NCI-H146 (cell line): ENCODE results near the gene GPBP1.
A peak's percentile ranks its signal among the peaks of the same experiment; 100 is the strongest.
"Not testable (repeated sequence)": the region's sequence is repeated elsewhere in the genome, so short reads cannot be mapped to it uniquely, and the experiment has no call there.

Experiments
- DNase-seq: peaks from one replicate; lab custom pipeline; 2025; lab: John Stamatoyannopoulos, UW

GPBP1 gene, protein sequence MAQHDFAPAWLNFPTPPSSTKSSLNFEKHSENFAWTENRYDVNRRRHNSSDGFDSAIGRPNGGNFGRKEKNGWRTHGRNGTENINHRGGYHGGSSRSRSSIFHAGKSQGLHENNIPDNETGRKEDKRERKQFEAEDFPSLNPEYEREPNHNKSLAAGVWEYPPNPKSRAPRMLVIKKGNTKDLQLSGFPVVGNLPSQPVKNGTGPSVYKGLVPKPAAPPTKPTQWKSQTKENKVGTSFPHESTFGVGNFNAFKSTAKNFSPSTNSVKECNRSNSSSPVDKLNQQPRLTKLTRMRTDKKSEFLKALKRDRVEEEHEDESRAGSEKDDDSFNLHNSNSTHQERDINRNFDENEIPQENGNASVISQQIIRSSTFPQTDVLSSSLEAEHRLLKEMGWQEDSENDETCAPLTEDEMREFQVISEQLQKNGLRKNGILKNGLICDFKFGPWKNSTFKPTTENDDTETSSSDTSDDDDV

DNA sequence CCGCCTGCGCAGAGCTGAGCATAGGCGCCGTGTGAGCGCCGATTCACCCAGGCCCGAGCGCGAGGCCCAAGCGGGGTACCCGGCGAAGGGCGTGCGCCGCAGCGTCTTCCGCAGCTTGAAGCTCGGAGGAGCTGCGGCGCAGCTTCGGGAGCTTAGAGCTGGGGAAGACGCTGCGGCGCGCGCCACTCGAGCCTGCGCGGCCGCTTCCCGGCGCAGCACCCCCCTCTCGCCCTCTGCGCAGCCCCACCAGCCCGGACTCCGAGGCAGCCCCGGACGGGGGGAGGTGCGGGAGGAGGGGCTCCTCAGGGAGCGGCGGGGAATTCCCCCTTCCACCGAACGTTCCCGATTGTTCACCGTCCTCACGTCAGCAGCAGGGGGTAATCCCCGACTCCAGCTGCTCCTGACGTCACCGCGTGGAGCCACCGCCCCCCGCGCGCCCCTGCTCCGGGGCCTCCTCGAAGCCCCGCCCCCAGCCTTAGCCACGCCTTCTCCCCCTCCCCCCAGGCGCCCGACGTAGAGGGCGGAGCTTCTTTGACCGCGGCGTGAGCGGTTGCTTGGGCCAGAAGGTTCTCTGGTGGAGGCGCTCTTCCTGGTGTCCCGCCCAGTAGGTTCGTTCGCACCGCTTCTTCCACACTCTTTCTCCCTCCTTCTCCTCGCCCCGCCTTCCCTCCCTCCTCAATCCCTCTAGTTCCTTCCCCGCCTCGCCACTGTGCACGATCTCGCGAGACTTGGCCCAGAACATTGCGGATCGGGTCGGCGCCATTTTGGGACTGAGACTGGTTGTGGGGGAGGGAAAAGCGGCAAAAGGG, at the start of gene GPBP1:
TSS of gene GPBP1 (plus strand) at position 741 of the 809 bp plus-strand sequence. CDS start 40,072 bp downstream, outside the sequence.
- peak; percentile 99 for DNase-seq

DNA sequence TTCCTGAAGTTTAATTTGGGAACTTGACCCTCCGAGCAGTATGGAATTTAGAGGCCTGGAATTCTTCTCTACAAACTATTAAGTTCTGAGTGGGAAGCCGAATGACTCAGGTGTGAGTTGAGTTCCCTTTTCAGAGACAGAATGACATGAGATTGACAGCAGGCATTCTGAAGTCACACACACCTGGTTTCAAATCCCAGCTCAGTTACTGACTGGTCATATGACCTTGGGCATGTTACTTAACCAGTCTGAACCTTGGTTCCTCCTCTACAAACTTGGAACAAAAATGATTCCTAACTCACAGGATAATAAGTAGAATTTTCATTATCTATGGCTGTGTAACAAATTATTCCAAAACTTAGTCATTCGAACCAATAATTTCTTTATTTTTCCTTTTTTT, 45.5 kb upstream of the GPBP1 start:
- DNase-seq, result no peak

DNA sequence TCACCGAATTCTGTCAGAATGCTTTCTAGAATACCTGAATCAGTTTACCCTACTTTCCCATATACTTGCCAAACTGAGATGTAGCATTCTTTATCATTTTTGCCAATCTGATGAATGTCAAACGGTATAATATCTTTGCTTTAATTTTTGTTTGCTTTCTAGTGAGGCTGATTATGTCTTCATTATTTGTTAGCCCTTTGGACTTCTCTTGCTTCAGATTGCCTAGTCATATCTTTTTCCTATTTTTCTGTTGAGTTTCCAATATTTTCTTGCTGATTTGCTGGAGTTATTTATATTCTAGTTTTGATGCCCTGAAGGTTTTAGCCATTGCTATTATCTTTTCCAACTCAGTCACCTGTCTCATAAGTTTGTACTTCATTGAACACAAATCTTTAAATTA, 40.3 kb upstream of the GPBP1 start:
- DNase-seq, result no peak

DNA sequence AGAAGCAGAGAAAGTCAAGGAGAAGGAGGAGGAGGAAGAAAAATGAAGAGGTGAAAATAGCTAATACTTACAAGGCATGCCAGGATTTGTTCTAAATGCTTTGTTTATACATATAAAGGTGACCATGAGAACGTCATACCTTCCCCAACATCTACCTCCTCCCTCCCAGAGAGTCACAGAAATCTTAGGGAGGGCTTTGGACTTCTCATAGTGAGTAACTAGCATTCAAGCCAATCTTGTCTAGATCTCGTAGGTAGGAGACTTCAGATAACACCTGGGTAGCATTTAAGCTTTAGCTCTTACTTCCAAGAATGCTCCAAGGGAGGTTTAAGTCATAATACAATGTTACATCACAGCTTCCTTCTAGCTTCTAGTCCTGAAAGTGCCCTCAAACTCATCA, 36.5 kb upstream of the GPBP1 start:
- no peak for DNase-seq

DNA sequence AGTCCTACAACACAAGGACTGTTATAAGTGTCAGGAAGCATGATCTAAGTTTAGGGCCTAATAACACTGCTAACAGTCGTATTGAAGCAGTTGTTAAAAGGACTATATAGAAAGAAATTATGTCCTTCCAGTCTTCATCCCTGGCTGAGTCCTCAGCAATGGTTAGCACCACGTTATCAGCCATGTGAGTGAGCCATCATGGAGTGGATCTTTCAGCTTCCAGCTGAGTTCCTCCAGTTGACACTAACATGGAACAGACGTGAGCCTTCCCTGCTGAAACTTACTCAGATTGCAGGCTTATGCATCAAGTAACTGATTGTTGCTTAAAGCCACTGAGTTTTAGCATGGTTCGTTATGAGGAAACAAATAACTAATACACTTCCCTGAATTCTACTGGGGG, 21.5 kb upstream of the GPBP1 start:
- no peak for DNase-seq

DNA sequence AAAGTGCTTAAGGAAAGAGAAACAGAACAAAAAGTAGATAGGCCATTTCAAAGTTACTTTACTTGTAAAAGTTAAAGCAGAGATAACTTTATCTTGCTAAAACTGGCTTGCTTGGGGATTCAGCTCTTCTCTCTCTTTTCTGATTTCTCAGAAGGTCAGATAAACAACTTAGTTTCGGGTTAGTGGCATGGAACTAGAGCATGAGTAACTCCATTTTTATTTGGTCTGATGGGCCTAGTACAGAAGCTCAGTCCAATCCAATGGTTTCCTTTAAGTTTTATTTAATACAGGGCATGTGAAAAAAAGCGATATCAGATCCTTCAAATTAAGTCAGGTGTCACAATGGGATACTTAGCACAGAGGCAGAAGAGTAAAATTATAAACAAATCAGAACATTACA, 18.8 kb upstream of the GPBP1 start:
- no peak for DNase-seq

DNA sequence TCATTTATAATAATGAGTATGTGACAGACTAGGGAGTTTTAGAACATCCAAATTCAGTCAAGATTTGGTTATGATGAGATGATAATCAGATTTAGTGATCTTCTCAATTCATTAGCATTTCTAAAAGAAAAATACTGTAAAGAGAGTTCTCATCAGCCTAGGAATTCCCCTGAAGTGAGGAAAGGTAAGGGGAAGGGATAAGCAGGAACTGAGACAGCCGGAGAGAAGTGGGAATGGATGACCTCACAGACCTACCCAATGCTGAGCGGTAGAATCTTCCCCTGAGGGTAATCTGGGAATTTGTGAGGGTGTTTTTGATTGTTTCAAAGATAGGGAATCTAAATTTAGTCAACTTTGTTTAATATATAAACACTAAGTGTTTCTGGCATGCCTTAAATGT, 16.7 kb upstream of the GPBP1 start:
- no peak for DNase-seq

DNA sequence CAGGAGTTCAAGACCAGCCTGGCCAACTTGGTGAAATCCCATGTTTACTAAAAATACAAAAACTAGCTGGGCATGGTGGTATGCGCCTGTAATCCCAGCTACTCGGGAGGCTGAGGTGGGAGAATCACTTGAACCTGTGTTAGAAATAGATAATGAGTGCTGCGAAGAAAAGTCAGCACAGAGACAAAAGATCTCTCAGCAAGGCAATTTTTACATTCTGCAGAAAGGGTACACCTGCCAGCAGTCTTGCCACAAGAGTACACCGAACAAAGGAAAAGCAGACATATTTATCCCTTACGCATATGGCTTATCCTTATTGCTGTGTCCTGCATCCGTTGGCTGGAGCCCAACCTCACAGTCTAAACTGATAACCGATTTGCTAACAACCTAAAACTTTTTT, 16.2 kb upstream of the GPBP1 start:
- DNase-seq, result no peak

DNA sequence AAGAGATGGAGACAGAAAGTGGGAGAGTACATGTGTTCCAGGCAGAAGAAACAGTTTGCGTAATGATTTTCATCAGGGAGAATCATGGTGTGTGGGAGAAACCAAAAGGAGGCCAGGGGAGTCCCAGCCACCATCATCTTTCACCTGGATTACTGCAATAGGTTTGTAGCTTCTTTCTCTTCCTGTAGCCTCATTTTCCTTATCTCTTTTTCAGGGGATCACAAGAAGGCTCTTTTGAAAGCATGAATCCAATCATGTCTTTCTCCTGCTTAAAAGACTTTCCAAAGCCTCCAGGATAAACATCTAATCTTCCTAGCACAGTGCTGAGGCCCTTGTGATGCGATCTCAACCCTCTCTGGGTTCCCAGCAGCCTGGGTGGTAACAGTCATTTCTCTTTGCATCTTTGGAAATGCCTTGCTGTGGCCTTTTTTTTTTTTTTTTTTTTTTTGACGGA, 10.3 kb upstream of the GPBP1 start:
- no peak for DNase-seq

DNA sequence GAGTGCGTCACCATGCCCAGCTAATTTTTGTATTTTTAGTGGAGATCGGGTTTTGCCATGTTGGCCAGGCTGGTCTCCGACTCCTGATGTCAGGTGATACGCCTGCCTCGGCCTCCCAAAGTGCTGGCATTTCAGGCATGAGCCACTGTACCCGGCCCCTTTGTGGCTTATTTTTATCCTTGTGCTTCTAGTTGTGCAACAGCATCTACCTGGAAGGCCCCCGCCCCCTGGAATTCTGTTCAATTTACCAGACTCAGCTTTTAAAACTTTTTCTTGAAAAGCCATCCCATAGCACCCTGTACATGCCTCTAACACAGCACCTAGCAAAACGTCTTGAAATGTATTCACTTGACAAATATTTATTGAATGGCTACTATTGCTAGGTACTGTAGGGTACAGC, 9.7 kb upstream of the GPBP1 start:
- DNase-seq, result no peak

DNA sequence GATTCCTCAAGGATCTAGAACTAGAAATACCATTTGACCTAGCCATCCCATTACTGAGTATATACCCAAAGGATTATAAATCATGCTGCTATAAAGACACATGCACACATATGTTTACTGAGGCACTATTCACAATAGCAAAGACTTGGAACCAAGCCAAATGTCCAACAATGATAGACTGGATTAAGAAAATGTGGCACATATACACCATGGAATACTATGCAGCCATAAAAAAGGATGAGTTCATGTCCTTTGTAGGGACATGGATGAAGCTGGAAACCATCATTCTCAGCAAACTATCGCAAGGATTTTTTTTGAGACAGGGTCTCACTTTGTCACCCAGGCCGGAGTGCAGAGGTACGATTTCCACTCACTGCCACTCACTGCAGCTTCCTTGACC, 8.7 kb upstream of the GPBP1 start:
- not testable (repeated sequence) for DNase-seq

DNA sequence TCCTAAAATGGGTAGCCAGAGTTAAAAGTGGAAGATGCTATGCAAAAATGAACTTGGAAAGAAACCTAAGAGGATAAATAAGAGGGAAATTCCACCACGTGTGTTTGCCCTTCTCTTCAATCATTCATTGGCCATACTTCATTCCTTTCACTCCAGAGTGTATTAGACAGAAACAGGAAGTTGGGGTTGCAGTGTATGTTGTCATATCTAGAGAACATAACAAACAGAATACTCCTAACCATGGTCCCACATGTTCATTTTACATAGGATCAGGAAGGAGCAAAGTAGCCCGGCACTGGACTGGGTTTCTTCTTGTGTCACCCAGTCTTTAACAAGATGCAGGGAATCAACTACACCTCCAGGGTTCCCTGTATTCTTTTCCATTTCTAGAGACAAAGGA, 7.6 kb upstream of the GPBP1 start:
- DNase-seq, result no peak

DNA sequence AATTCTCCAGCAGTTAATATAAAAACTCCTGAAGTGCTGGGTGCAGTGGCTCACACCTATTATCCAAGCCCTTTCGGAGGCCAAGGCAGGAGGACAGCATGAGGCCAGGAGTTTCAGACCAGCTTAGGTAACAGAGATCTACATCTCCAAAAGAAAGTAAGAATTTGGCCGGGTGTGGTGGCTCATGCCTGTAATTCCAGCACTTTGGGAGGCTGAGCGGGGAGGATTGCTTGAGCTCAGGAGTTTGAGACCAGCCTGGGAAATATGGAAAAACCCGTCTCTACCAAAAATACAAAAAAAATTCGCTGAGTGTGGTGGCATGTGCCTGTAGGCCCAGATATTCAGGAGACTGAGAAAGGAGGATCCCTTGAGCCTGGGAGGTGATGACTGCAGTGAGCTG, 6.7 kb upstream of the GPBP1 start:
- DNase-seq, result no peak

DNA sequence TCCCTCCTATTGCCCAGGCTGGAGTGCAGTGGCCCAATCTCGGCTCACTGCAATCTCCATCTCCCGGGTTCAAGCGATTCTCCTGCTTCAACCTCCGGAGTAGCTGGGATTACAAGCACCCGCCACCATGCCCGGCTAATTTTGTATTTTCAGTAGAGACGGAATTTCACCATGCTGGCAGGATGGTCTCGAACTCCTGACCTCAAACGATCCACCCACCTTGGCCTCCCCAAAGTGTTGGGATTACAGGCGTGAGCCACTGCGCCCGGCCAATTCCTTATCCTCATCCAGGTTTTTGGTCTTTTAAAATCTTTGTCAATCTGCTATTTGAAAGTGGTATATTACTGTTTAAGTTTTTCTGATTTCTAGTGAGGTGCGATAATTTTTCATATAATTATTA, 3.7 kb upstream of the GPBP1 start:
- not testable (repeated sequence) for DNase-seq

DNA sequence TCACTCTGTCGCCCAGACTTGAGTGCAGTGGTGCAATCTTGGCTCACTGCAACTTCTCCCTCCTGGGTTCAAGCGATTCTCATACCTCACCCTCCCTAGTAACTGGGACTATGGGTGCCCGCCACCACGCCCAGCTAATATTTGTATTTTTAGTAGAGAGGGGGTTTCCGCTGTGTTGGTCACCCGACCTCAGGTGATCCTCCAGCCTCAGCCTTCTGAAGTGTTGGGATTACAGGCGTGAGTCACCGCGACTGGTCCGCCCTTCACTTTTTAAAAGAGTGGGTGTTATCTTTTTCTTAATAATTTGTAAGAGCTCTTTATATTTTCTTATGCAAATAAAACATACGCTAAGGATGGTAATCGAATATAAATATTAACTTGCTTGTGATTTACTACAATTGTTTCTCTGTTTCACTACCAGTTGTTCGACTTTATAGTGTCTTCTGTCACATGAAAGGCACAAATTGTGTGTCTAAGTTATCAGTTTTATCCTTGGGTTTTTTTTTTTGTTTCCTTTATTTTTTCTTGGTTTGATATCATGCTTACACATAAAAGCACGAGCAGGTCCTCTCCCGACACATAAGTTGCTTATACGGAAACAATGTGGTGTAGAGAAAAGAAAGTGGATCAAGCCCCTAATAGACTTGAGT, 1.9 kb upstream of the GPBP1 start:
- peak; percentile 38 for DNase-seq

DNA sequence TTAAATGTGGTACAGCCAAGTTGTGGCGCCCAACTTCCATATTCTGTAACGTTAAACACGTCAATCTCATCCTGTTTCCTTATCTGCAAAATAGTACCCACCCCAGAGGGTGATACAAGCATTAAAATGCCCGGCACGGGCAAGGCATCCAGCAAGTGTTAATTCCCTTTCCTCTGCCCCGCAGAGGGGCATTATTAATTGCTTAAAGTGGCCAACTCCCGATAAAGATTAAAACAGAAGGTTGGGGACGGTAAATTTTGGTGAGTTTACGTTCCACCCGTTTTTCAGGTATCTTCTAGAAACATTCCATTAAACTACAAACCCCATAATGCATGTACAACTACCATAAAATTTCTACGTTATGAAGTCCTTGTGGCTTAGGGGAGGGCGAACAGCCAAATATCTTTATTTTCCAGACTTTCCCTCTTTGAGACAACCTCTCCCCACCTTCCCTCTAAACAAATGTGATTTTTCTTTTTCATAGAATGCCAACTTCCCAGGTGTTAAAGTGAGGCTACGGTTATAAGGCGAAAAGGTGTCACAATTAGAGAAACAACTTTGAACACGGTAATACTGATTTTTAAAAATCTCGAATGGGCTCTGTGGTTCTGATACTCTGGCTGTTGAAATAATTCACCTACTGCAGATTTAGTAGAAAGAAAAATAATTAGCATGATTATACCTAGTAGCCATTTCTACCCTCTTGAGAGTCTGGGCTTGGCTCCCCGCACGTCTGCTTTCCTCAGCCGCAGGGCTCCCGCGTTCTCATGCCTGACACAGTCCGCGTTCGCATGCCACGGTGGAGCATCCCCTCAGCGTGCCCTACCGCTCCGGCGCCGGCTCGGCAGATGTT, 1.2 kb upstream of the GPBP1 start:
- peak; percentile 33 for DNase-seq

DNA sequence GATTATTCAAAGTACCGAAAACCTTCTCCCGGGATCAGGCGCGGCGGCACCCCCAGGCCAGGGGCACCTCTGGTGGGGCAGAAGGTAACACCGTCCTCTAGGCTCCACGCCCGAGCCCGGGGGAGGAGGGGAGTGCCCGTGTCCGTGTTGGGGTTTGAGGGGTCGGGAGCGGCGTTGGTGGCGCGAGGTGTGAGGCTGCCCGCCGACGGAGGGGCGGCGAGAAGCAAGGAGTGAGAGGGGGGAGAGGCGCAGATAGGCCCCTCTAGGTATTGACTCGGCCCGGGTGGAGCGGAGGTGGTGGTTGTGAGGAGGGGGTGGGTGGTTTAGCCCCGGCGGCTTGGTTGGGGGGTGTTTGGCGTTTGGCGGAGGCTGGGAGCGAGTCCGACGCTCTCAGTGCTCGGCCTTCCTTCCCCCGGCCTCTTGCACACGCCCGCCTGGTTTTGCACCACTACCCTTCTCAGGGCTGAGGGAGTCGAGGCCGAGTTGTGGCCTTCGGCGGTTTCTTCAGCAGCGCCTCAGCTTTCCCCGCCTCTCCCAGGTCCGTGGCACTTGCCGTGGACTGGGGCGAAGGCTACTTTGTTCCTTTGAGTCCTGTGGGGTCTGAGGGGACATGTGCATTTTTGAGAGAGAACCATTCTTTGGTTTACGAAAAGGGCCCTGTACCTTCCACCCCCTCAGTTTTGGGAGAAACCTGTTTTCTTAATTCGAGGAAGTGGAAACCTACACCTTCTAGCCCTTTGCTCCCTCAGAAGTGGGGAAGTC, 450 bp downstream of the GPBP1 start:
- DNase-seq, result peak; percentile 63

DNA sequence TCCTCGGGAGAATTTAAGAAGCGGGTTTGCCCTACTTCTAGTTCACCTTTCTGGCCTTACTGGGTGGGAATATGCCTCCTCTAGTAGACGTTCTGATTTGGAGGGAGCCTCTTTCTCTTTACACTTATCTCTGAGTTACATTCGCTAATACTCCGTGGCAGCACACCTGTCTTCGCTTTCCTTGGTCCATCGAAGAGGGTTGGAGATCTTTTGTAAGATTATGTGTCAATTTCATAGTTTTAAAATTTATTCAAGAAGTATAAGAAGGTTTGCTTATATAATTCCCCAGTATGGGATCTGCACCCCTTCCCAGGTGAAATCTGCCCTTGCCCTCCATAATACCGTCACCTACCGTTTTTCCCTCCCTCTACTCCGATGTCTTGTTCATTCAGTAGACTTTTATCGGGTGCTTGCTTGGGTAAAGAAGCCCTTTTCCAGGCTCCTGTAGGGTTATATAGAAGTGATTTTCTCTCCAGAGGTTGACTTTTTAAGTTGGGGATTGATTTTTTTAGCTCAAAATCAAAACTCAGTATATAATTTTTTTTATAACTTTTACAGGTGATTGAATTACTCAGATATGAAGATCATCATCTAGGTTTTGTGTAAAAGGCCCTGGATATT, 1.1 kb downstream of the GPBP1 start:
- DNase-seq, result peak; percentile 8

DNA sequence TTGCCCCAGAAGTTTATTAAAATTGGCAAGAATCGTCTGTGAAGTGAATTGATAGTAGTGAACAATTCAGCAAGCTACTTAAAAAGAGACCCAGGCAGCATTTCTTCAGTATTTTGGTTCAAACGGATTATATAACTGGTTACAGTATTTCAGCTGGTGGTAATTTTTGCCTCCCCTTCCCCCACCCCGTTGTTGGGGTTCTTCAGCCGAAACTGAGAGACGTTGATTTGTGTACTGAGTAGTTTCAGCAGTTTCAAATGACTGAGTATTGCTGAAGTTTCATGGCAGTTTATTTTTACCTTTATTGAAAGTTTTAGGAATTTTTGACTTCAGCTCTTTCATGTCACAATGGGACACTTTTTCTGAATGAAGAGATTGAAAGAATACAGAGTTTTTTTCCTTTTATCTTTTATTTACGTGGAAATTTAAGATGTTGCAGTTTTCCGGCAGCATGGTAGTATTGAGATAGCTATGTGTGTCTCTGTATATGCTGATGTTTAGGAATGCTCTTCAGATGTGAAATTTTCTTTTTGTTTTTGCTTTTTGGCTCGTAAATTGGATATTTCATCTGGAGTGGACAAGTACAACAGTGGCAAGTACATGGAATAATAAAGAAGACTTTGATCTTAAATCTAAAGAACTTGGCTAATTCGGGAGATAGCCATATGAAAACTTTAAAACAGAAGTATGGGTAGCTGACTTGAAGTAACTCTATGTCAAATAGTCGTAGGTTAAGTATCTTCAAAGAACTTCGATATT, 1.9 kb downstream of the GPBP1 start:
- DNase-seq, result no peak
